ENCODE measurements around the gene TSFM. TPM values are rescaled to one million over a fixed set of nuclear protein-coding genes. Genes with fewer than 3 reads are reported as not detected.

The TSFM gene
- total and polyA plus RNA-seq, 7 donors = 8.0 to 49.3 (median 29.6) TPM

GRCh38 chr12:57782243-57782607 lies 362 bp upstream of the TSFM start:
- H3K36me3 ChIP-seq = peaks cover 6 to 27% (median 8%) of the 10 kb centered on the region in 4 donors
- DNase-seq = no peak
- intact Hi-C loops (cut with DNase I) = loop anchor here (1.0 to 10.0 kb wide), 2 partner anchors 53 to 123 kb away; no protein-coding TSS in a partner anchor
- TF ChIP-seq EP300 (IDR thresholded peaks at IDR 0.05) = no peak
- TF ChIP-seq, protein P1, sequence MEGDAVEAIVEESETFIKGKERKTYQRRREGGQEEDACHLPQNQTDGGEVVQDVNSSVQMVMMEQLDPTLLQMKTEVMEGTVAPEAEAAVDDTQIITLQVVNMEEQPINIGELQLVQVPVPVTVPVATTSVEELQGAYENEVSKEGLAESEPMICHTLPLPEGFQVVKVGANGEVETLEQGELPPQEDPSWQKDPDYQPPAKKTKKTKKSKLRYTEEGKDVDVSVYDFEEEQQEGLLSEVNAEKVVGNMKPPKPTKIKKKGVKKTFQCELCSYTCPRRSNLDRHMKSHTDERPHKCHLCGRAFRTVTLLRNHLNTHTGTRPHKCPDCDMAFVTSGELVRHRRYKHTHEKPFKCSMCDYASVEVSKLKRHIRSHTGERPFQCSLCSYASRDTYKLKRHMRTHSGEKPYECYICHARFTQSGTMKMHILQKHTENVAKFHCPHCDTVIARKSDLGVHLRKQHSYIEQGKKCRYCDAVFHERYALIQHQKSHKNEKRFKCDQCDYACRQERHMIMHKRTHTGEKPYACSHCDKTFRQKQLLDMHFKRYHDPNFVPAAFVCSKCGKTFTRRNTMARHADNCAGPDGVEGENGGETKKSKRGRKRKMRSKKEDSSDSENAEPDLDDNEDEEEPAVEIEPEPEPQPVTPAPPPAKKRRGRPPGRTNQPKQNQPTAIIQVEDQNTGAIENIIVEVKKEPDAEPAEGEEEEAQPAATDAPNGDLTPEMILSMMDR (IDR thresholded peaks at IDR 0.05) = no peak
- no peak for TF ChIP-seq POLR2AphosphoS5 (IDR thresholded peaks at IDR 0.05)
- TF ChIP-seq POLR2A (IDR thresholded peaks at IDR 0.05) = no peak
- H3K9me3 ChIP-seq = no peaks in the 10 kb centered on the region
- peak overlapping the region in 1 of 4 donors; percentile 86 for H3K27ac ChIP-seq
- H3K27me3 ChIP-seq = no peaks in the 10 kb centered on the region
- 7 to 20% methylated on average over 4 of the region's 4 CpGs for WGBS, 2 donors
- peaks cover 0 to 19% (median 14%) of the 10 kb centered on the region in 4 donors for H3K4me1 ChIP-seq
- peak overlapping the region; percentile 56 to 99 (median 80) for H3K4me3 ChIP-seq

- peaks cover 0 to 19% (median 14%) of the 10 kb centered on the region in 4 donors for H3K4me1 ChIP-seq
- 80 to 85% methylated on average over 12 of the region's 12 CpGs for WGBS, 2 donors
- H3K27me3 ChIP-seq = no peaks in the 10 kb centered on the region
- no peak for DNase-seq
- H3K27ac ChIP-seq = peak overlapping the region in 1 of 4 donors; percentile 86
- TF ChIP-seq POLR2A (IDR thresholded peaks at IDR 0.05) (no peak), EP300 (IDR thresholded peaks at IDR 0.05) (no peak), POLR2AphosphoS5 (IDR thresholded peaks at IDR 0.05) (no peak)
- TF ChIP-seq, protein P1 (IDR thresholded peaks at IDR 0.05) = no peak
- intact Hi-C loops (cut with DNase I) = loop anchor here (10.0 kb wide), 1 partner anchor 51 kb away; no protein-coding TSS in a partner anchor
- H3K9me3 ChIP-seq = no peaks in the 10 kb centered on the region
- peak overlapping the region; percentile 56 to 99 (median 80) for H3K4me3 ChIP-seq
- peaks cover 7 to 39% (median 10%) of the 10 kb centered on the region in 4 donors for H3K36me3 ChIP-seq
Measured at GRCh38 chr12:57783466-57783801, 847 bp downstream of the TSFM start.

DNA sequence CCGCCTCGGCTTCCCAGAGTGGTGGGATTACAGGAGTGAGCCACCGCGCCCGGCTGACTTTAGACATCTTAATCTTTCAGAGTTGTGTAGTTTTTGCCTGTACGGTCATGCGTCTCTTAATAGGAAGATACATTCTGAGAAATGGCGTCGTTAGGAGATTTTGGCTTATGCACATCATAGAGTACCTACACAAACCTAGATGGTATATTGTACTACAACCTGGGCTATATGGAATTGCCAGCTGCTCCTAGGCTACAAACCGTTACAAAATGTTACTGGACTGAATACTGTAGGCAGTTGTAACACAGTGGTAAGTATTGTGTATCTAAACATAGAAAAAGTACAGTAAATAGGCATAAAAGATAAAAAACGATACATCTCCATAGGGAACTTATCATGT lies 1.3 kb downstream of the TSFM start:
- Histone ChIP-seq H3K9me3 (no peaks in the 10 kb centered on the region), H3K27ac (no peak overlapping the region), H3K27me3 (no peaks in the 10 kb centered on the region), H3K4me1 (peaks cover 0 to 19% (median 14%) of the 10 kb centered on the region in 4 donors), H3K4me3 (no peak overlapping the region), H3K36me3 (peaks cover 7 to 43% (median 11%) of the 10 kb centered on the region in 4 donors)
- TF ChIP-seq, protein P1 (IDR thresholded peaks at IDR 0.05) = no peak
- TF ChIP-seq EP300 (IDR thresholded peaks at IDR 0.05) (no peak), POLR2A (IDR thresholded peaks at IDR 0.05) (no peak), POLR2AphosphoS5 (IDR thresholded peaks at IDR 0.05) (no peak)
- intact Hi-C loops (cut with DNase I) = loop anchor here (10.0 kb wide), 1 partner anchor 51 kb away; no protein-coding TSS in a partner anchor
- 90 to 94% methylated on average over 11 of the region's 11 CpGs for WGBS, 2 donors
- no peak for DNase-seq

DNA sequence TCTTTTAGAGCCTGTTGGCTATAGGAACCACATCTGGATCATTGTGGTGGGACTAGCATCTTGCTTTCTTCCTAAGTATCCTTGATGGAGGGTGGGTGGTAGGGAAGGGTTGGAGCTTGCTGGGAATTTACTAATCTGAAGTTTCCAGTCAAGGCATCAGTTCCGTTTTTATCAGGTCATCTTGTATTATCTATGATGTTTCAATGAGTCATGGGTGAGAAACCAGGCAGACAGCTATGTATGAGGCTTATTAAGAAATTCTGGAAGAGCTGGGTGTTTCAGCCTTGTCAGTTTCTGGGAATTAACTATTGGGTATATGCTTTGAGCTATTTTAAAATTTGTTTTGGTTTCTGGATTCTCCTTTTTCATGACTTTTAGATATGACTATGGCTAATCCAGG lies 11.3 kb downstream of the TSFM start:
- H3K9me3 ChIP-seq = no peaks in the 10 kb centered on the region
- no peak for TF ChIP-seq POLR2AphosphoS5 (IDR thresholded peaks at IDR 0.05)
- TF ChIP-seq, protein P1 (IDR thresholded peaks at IDR 0.05) = no peak
- no peak for TF ChIP-seq EP300 (IDR thresholded peaks at IDR 0.05)
- TF ChIP-seq POLR2A (IDR thresholded peaks at IDR 0.05) = no peak
- H3K36me3 ChIP-seq = peaks cover 16 to 88% (median 27%) of the 10 kb centered on the region in 4 donors
- 53 to 64% methylated on average over 1 of the region's 1 CpG for WGBS, 2 donors
- no peak overlapping the region for H3K27ac ChIP-seq
- DNase-seq = no peak
- H3K27me3 ChIP-seq = no peaks in the 10 kb centered on the region
- H3K4me1 ChIP-seq = no peaks in the 10 kb centered on the region
- intact Hi-C loops (cut with DNase I) = no loop called here
- H3K4me3 ChIP-seq = no peak overlapping the region

DNA sequence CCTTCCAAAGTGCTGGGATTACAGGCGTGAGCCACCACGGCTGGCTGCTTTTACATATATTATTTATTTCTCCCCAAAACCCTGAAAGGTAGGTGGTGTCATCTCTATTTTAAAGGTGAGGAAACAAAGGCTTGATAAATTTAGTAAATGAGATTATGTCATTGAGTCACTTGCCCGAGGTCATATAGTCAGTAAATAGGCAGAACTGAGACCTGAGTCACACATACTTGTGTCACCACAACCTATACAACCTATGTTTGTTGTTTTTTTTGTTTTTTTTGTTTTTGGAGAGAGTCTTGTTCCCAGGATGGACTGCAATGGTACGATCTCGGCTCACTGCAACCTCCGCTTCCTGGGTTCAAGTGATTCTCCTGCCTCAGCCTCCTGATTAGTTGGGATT lies 12.8 kb downstream of the TSFM start:
- Histone ChIP-seq H3K36me3 (peaks cover 16 to 93% (median 32%) of the 10 kb centered on the region in 4 donors), H3K4me3 (no peak overlapping the region), H3K27ac (no peak overlapping the region), H3K9me3 (no peaks in the 10 kb centered on the region), H3K27me3 (no peaks in the 10 kb centered on the region), H3K4me1 (no peaks in the 10 kb centered on the region)
- no peak for TF ChIP-seq EP300 (IDR thresholded peaks at IDR 0.05)
- TF ChIP-seq POLR2AphosphoS5 (IDR thresholded peaks at IDR 0.05) = no peak
- no peak for TF ChIP-seq POLR2A (IDR thresholded peaks at IDR 0.05)
- TF ChIP-seq, protein P1 (IDR thresholded peaks at IDR 0.05) = no peak
- intact Hi-C loops (cut with DNase I) = no loop called here
- 92 to 96% methylated on average over 6 of the region's 6 CpGs for WGBS, 2 donors
- DNase-seq = no peak

Data from sigmoid colon (tissue), 7 donors.